Thoracic aorta (tissue), 2 donors: ENCODE measurements around the gene MOK. TPM values are rescaled to one million over a fixed set of nuclear protein-coding genes. Genes with fewer than 3 reads are reported as not detected.
"Not testable (repeated sequence)": the region's sequence is repeated elsewhere in the genome, so short reads cannot be mapped to it uniquely, and the experiment has no call there.

Source experiments
- ATAC-seq: fragments of 150-250 bp; one replicate; pipeline ENCODE4 v1.8.0; 2017; ENCODE audit warnings: low read depth; ENCODE audit not compliant: insufficient number of reproducible peaks, low FRiP score
- DNase-seq: peaks from one replicate; pipeline ENCODE4 v3.0.0-alpha.2; 2020; ENCODE audit warnings: low spot score
- H3K27ac ChIP-seq, 2 donors: fragments of 200-600 bp; sonication (generic); 1 replicate in 1 of 2; 2 replicates in 1 of 2; pipeline ENCODE4 v1.5.1; 2016; ENCODE audit warnings: mild to moderate bottlenecking in 2 of 2, moderate library complexity in 2 of 2
- H3K27me3 ChIP-seq: fragments of 200-600 bp; sonication (generic); replicated peaks from 2 replicates; pipeline ENCODE4 v1.6.0; 2016; ENCODE audit warnings: mild to moderate bottlenecking; ENCODE audit not compliant: insufficient read depth
- H3K36me3 ChIP-seq: fragments of 200-600 bp; sonication (generic); one replicate; pipeline ENCODE4 v1.5.1; 2016
- H3K4me1 ChIP-seq, 2 donors: fragments of 200-600 bp; sonication (generic); 1 replicate in 1 of 2; 2 replicates in 1 of 2; pipeline versions ENCODE4 v1.5.1 to v1.6.0; 2016; ENCODE audit warnings: low read depth in 2 of 2, mild to moderate bottlenecking in 1 of 2; ENCODE audit not compliant: control insufficient read depth in 1 of 2
- H3K4me3 ChIP-seq: fragments of 200-600 bp; sonication (generic); 2 replicates; pipeline ENCODE4 v1.5.1; 2016; ENCODE audit warnings: mild to moderate bottlenecking
- H3K9me3 ChIP-seq: fragments of 200-600 bp; sonication (generic); 2 replicates; pipeline ENCODE4 v1.5.1; 2016
- CTCF ChIP-seq: fragments of 200-600 bp; sonication (generic); IDR thresholded peaks from one replicate; pipeline ENCODE4 v1.5.1; 2019; ENCODE audit warnings: antibody characterized with exemption
- total RNA-seq, 2 donors: library from RNA; depleted of rRNA; stranded (reverse); fragments of >200 nt; gene quantifications; one replicate each; pipeline versions ENCODE4 v1.1.0 to v1.2.3, GENCODE V29; 2016

MOK gene
- total RNA-seq, 2 donors from 2014 or later = 15.0 to 41.0 TPM

GRCh38 chr14:102246071-102246470 lies 58.9 kb downstream of the MOK start:
- H3K36me3 ChIP-seq = no peaks in the 10 kb centered on the region
- no peak for DNase-seq
- H3K27ac ChIP-seq = no peak overlapping the region
- H3K4me1 ChIP-seq = no peaks in the 10 kb centered on the region
- H3K4me3 ChIP-seq = no peak overlapping the region
- no peak for TF ChIP-seq CTCF
- H3K27me3 ChIP-seq = no peaks in the 10 kb centered on the region
- H3K9me3 ChIP-seq = no peaks in the 10 kb centered on the region
- ATAC-seq = no peak

- H3K27me3 ChIP-seq, H3K27ac ChIP-seq, H3K4me3 ChIP-seq, H3K36me3 ChIP-seq, DNase-seq, H3K9me3 ChIP-seq, H3K4me1 ChIP-seq, ATAC-seq: not testable (repeated sequence)
These were observed 61.2 kb downstream of the MOK start for GRCh38 chr14:102243795-102244194.

DNA sequence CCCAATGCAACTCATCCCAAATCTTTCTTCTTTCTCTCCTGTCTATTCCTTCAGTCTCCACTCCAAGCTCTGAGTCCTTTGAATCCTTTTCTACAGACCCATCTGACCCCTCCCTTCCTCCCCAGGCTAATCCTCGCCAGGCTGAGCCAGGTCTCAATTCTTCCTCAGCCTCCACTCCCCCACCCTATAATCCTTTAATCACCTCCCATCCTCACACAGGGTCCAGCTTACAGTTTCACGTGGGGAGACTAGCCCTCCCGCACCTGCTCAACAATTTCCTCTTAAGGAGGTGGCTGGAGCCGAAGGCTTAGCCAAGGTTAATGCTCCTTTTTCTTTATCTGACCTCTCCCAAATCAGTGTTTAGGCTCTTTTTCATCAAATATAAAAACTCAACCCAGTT lies 63.8 kb downstream of the MOK start:
- Histone ChIP-seq H3K4me1 (no peaks in the 10 kb centered on the region), H3K36me3 (no peaks in the 10 kb centered on the region), H3K27ac (no peak overlapping the region), H3K27me3 (no peaks in the 10 kb centered on the region), H3K4me3 (no peak overlapping the region), H3K9me3 (no peaks in the 10 kb centered on the region)
- DNase-seq (no peak), ATAC-seq (no peak)
- no peak for TF ChIP-seq CTCF

GRCh38 chr14:102240481-102240880 lies 64.5 kb downstream of the MOK start:
- not testable (repeated sequence) for H3K27ac ChIP-seq, DNase-seq, H3K4me1 ChIP-seq, H3K4me3 ChIP-seq, H3K9me3 ChIP-seq, H3K36me3 ChIP-seq, H3K27me3 ChIP-seq, ATAC-seq

GRCh38 chr14:102239231-102239630 lies 65.7 kb downstream of the MOK start:
- TF ChIP-seq CTCF = no peak
- Histone ChIP-seq H3K27me3 (no peaks in the 10 kb centered on the region), H3K27ac (no peak overlapping the region), H3K9me3 (no peaks in the 10 kb centered on the region), H3K4me3 (no peak overlapping the region), H3K4me1 (peaks cover 0 to 7% of the 10 kb centered on the region in 2 donors), H3K36me3 (no peaks in the 10 kb centered on the region)
- DNase-seq = no peak
- ATAC-seq = no peak

DNA sequence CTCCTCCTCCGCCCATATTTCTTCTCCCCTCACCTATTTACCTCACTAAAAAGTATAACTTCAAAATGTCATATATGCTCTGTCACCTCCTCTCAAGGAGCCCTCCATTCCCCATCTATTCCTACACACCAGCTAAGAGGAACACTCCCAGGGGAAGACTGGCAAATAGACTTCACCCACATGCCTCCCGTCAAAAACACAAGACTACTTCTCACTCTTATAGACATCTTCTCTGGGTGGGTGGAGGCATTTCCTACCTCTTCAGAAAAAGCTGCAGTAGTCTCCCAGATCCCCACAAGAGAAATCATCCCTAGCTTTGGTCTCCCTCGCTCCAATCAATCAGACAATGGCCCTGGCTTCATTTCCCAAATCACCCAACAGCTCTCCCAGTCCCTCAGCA lies 66.2 kb downstream of the MOK start:
- TF ChIP-seq CTCF = no peak

More for the DNA sequence above, 66.2 kb downstream of the MOK start:
- H3K9me3 ChIP-seq = no peaks in the 10 kb centered on the region
- DNase-seq (no peak), ATAC-seq (no peak)
- no peaks in the 10 kb centered on the region for H3K27me3 ChIP-seq
- H3K4me3 ChIP-seq = no peak overlapping the region
- H3K27ac ChIP-seq = no peak overlapping the region
- no peaks in the 10 kb centered on the region for H3K36me3 ChIP-seq
- peaks cover 0 to 7% of the 10 kb centered on the region in 2 donors for H3K4me1 ChIP-seq
